ENCODE measurements around the gene RAMP3.

The RAMP3 gene

GRCh38 chr7:45181286-45181960, 23.8 kb downstream of the RAMP3 start:
- no peak for DNase-seq

- DNase-seq: no peak
Measured at GRCh38 chr7:45181991-45182855, 24.6 kb downstream of the RAMP3 start.

GRCh38 chr7:45182856-45183710, 25.5 kb downstream of the RAMP3 start:
- DNase-seq: no peak

GRCh38 chr7:45183711-45184210, 26.2 kb downstream of the RAMP3 start:
- no peak for DNase-seq

GRCh38 chr7:45184326-45185027, 26.9 kb downstream of the RAMP3 start:
- DNase-seq: no peak

GRCh38 chr7:45185028-45185863, 27.7 kb downstream of the RAMP3 start:
- DNase-seq: no peak

GRCh38 chr7:45185864-45186250, 28.3 kb downstream of the RAMP3 start:
- no peak for DNase-seq

- DNase-seq: no peak
Measured at GRCh38 chr7:45186261-45186813, 28.7 kb downstream of the RAMP3 start.

- DNase-seq: no peak
Measured at GRCh38 chr7:45187089-45187945, 29.7 kb downstream of the RAMP3 start.

GRCh38 chr7:45187946-45188411, 30.4 kb downstream of the RAMP3 start:
- no peak for DNase-seq

- DNase-seq: no peak
Measured at GRCh38 chr7:45188736-45189135, 31.1 kb downstream of the RAMP3 start.

GRCh38 chr7:45189151-45189970, 31.8 kb downstream of the RAMP3 start:
- DNase-seq: no peak

GRCh38 chr7:45190406-45191165, 33.0 kb downstream of the RAMP3 start:
- DNase-seq: no peak

GRCh38 chr7:45191396-45191795, 33.8 kb downstream of the RAMP3 start:
- no peak for DNase-seq

GRCh38 chr7:45192621-45193041, 35.0 kb downstream of the RAMP3 start:
- DNase-seq: no peak

- no peak for DNase-seq
Measured at GRCh38 chr7:45193828-45194227, 36.2 kb downstream of the RAMP3 start.

- no peak for DNase-seq
Measured at GRCh38 chr7:45196374-45196773, 38.8 kb downstream of the RAMP3 start.

- no peak for DNase-seq
Measured at GRCh38 chr7:45197461-45197860, 39.9 kb downstream of the RAMP3 start.
